ENCODE measurements around the gene URAD.

- TF ChIP-seq, protein P1, sequence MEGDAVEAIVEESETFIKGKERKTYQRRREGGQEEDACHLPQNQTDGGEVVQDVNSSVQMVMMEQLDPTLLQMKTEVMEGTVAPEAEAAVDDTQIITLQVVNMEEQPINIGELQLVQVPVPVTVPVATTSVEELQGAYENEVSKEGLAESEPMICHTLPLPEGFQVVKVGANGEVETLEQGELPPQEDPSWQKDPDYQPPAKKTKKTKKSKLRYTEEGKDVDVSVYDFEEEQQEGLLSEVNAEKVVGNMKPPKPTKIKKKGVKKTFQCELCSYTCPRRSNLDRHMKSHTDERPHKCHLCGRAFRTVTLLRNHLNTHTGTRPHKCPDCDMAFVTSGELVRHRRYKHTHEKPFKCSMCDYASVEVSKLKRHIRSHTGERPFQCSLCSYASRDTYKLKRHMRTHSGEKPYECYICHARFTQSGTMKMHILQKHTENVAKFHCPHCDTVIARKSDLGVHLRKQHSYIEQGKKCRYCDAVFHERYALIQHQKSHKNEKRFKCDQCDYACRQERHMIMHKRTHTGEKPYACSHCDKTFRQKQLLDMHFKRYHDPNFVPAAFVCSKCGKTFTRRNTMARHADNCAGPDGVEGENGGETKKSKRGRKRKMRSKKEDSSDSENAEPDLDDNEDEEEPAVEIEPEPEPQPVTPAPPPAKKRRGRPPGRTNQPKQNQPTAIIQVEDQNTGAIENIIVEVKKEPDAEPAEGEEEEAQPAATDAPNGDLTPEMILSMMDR (conservative IDR thresholded peaks at IDR 0.05; ENCODE audit: low read length) = no peak
- no peak for TF ChIP-seq EZH2phosphoT487 (IDR thresholded peaks at IDR 0.05; ENCODE audit: borderline replicate concordance, low read depth, low read length)
Observed at GRCh38 chr13:27985600-27985999, 2.9 kb downstream of the URAD start.

All from OCI-LY7 (cell line).